NCI-H524 treated with DMSO at 0.1 percent for 48 hours (cell line): ENCODE results near the gene RGS12.

Experiments used
- DNase-seq: peaks from one replicate; lab custom pipeline; 2025; lab: John Stamatoyannopoulos, UW

Gene RGS12

GRCh38 chr4:3311095-3311372 is 18.2 kb downstream of the RGS12 start:
- no peak for DNase-seq

GRCh38 chr4:3311489-3312171 is 18.8 kb downstream of the RGS12 start:
- no peak for DNase-seq

- DNase-seq, result no peak
Observed at GRCh38 chr4:3312362-3312761, 19.5 kb downstream of the RGS12 start.

- no peak for DNase-seq
Observed at GRCh38 chr4:3313139-3313538, 20.3 kb downstream of the RGS12 start.

- no peak for DNase-seq
Observed at GRCh38 chr4:3313556-3314228, 20.9 kb downstream of the RGS12 start.

- DNase-seq, result no peak
Observed at GRCh38 chr4:3314706-3315260, 22.0 kb downstream of the RGS12 start.

- no peak for DNase-seq
Observed at GRCh38 chr4:3315566-3315965, 22.7 kb downstream of the RGS12 start.

GRCh38 chr4:3316146-3316545 is 23.3 kb downstream of the RGS12 start:
- DNase-seq, result no peak

GRCh38 chr4:3317011-3317655 is 24.3 kb downstream of the RGS12 start:
- no peak for DNase-seq

- no peak for DNase-seq
Observed at GRCh38 chr4:3317656-3318211, 24.9 kb downstream of the RGS12 start.

GRCh38 chr4:3318561-3319021 is 25.8 kb downstream of the RGS12 start:
- DNase-seq, result no peak

GRCh38 chr4:3320361-3321023 is 27.7 kb downstream of the RGS12 start:
- no peak for DNase-seq

- DNase-seq, result no peak
Observed at GRCh38 chr4:3321295-3321889, 28.6 kb downstream of the RGS12 start.

- DNase-seq, result no peak
Observed at GRCh38 chr4:3322059-3322550, 29.3 kb downstream of the RGS12 start.

GRCh38 chr4:3323071-3323481 is 30.3 kb downstream of the RGS12 start:
- no peak for DNase-seq

- no peak for DNase-seq
Observed at GRCh38 chr4:3324093-3324815, 31.4 kb downstream of the RGS12 start.

- no peak for DNase-seq
Observed at GRCh38 chr4:3328814-3329663, 36.2 kb downstream of the RGS12 start.

GRCh38 chr4:3329887-3330286 is 37.1 kb downstream of the RGS12 start:
- no peak for DNase-seq

GRCh38 chr4:3330707-3331106 is 37.9 kb downstream of the RGS12 start:
- no peak for DNase-seq
